HUES48 (cell line): ENCODE measurements around the gene ALDH1A2.
"Not testable (repeated sequence)": the region's sequence is repeated elsewhere in the genome, so short reads cannot be mapped to it uniquely, and the experiment has no call there.

Experiments used
- H3K27ac ChIP-seq: one replicate; pipeline ENCODE4 v1.7.0; 2013; ENCODE audit warnings: low read depth, low read length, inconsistent platforms
- H3K27me3 ChIP-seq: 2 replicates; pipeline ENCODE4 v1.6.1; 2013; ENCODE audit warnings: mild to moderate bottlenecking, low read length; ENCODE audit not compliant: control insufficient read depth, insufficient read depth
- H3K36me3 ChIP-seq: 2 replicates; pipeline ENCODE4 v1.6.1; 2013; ENCODE audit warnings: low read length; ENCODE audit not compliant: control insufficient read depth, insufficient read depth
- H3K4me1 ChIP-seq: 2 replicates; pipeline ENCODE4 v1.6.1; 2013; ENCODE audit warnings: mild to moderate bottlenecking, low read length; ENCODE audit not compliant: control insufficient read depth, insufficient read depth
- H3K4me3 ChIP-seq: 2 replicates; pipeline ENCODE4 v1.5.1; 2013; ENCODE audit warnings: mild to moderate bottlenecking, low read depth, low read length
- H3K9ac ChIP-seq: 2 replicates; pipeline ENCODE4 v1.6.1; 2013; ENCODE audit warnings: mild to moderate bottlenecking, low read depth, low read length, moderate library complexity
- H3K9me3 ChIP-seq: 2 replicates; pipeline ENCODE4 v1.6.1; 2013; ENCODE audit warnings: low read length; ENCODE audit not compliant: control insufficient read depth, insufficient read depth

ALDH1A2 gene

DNA sequence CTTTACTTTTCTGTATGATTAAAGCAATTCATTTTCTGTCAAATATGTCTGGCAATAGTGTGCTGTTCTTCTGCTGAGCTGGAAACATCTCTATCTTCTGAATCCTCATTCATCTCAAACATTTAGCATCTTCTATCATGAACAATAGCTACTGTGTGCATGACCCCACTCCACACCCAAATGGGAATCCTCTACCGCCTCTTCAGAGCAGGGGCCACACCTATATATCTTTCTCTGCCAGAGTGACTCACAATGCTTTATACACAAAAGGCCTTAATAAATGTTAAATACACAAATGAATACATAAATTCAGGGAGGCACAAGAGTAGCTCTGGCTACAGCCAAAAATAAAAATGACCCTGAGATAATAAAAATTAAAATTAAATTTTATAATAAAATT, 8.0 kb downstream of the ALDH1A2 start:
- Histone ChIP-seq H3K4me1 (no peaks in the 10 kb centered on the region), H3K36me3 (no peaks in the 10 kb centered on the region), H3K27ac (no peak overlapping the region), H3K9ac (no peak overlapping the region), H3K9me3 (no peaks in the 10 kb centered on the region), H3K4me3 (no peak overlapping the region), H3K27me3 (peaks cover 83% of the 10 kb centered on the region)

DNA sequence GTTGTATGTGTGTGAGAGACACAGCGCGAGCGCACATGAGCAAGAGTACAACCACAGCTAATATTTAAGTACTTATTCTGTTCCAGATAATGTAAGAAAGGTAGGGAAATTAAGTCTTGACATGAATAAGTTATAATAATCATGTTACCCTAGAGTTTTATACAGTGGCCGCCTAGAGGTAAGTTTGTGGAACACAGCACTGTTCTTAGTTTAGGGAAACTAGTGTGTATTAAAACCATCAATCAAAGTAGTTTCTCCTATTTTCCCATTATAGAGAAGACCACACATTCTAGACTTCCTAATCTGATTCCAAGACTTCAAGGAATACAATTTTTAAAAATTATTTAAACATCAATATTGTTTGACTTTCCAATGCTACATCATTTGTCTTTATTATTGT, 9.5 kb downstream of the ALDH1A2 start:
- peaks cover 74% of the 10 kb centered on the region for H3K27me3 ChIP-seq

DNA sequence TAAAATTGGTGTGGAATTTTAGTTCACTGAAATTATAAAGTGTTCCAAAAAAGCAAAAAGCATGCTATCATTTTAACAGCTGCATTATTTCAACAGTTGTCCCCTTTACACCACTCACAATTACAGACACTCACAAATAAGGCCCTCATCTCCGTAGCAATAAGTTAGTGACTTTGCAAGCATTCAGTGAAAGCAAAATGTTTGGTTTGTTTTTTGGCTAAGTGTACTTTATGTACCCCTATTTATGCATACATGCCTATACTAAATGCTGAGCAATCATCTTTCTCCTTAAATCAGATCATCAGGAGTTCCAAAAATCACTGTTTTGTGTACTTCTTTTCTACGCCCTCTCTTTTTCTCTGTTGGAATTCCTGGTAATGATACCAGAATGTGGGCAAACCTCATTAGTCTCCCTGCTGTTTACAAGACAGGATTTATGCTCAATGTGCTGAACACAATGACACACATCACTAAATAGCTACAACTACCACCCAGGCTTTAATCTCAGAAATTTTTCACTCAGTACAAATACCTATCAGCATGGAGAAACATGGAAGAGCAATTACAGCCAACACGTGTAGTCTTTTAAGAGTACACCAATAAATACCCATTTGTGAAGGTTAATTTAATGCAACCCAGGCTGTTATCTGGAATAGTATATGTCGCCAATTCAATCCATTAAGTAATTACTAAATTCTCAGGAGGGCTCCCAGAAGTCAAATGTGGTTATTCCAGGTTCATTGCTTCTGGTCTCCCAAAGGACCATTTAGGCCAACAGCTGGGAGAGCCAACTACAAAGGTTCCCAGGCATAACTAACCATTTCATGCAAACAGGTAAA, 12.0 kb downstream of the ALDH1A2 start:
- Histone ChIP-seq H3K36me3 (no peaks in the 10 kb centered on the region), H3K9ac (no peak overlapping the region), H3K27me3 (peaks cover 65% of the 10 kb centered on the region), H3K27ac (no peak overlapping the region), H3K4me1 (peaks cover 32% of the 10 kb centered on the region), H3K9me3 (no peaks in the 10 kb centered on the region), H3K4me3 (no peak overlapping the region)

More for the DNA sequence above, 9.5 kb downstream of the ALDH1A2 start:
- no peak overlapping the region for H3K4me3 ChIP-seq
- no peaks in the 10 kb centered on the region for H3K9me3 ChIP-seq
- H3K4me1 ChIP-seq: peaks cover 10% of the 10 kb centered on the region; the same call in 1 of the 2 replicates
- H3K27ac ChIP-seq: no peak overlapping the region
- H3K9ac ChIP-seq: no peak overlapping the region
- H3K36me3 ChIP-seq: no peaks in the 10 kb centered on the region

DNA sequence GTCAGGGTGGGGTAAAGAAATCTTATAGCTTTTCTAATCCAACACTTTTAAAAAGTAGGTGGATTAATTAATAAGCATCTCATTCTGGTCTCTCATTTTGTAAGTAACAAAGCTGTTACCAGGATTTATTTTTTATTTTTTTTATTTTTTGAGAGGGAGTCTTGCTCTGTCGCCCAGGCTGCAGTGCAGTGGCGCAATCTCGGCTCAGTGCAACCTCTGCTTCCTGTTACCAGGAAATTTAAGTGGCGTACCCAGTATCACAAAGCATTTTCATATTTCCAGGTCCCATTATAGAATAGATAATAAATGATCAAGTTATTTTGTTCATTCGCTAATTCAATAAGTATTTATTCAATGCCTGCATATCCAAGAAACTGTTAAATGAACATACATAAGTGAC, 13.2 kb downstream of the ALDH1A2 start:
- Histone ChIP-seq H3K4me3 (no peak overlapping the region), H3K4me1 (peaks cover 32% of the 10 kb centered on the region), H3K27ac (no peak overlapping the region), H3K36me3 (no peaks in the 10 kb centered on the region), H3K9me3 (no peaks in the 10 kb centered on the region), H3K27me3 (peaks cover 73% of the 10 kb centered on the region), H3K9ac (no peak overlapping the region)

- peak overlapping the region; percentile 34; the same call in 1 of the 2 replicates for H3K4me3 ChIP-seq
- peaks cover 32% of the 10 kb centered on the region for H3K4me1 ChIP-seq
- H3K36me3 ChIP-seq: no peaks in the 10 kb centered on the region
- no peaks in the 10 kb centered on the region for H3K9me3 ChIP-seq
- H3K27ac ChIP-seq: peak overlapping the region; percentile 62
- peaks cover 60% of the 10 kb centered on the region for H3K27me3 ChIP-seq
- no peak overlapping the region for H3K9ac ChIP-seq
These were observed 15.8 kb downstream of the ALDH1A2 start for GRCh38 chr15:58049520-58050227.

DNA sequence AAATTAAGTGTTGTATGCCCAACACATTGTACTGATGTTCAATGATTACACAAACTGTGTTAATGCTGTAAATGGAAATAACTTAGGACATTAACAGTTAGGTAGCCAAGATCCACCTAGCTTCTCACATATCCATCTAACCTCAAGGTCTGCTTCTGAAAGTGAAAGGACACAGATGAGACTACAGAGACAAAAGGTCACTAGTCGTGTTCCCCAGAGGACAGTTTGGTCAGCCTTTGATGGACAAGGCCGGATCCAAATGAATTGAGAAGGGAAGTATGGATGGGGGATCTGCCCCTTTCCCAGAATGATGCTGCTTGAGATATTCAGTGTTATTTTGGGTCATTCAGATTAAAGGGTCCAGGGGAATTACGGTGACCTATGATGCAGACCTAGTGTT, 17.2 kb downstream of the ALDH1A2 start:
- Histone ChIP-seq H3K4me1 (peaks cover 32% of the 10 kb centered on the region), H3K9ac (no peak overlapping the region), H3K27ac (no peak overlapping the region), H3K36me3 (no peaks in the 10 kb centered on the region), H3K4me3 (no peak overlapping the region), H3K9me3 (no peaks in the 10 kb centered on the region), H3K27me3 (peaks cover 50% of the 10 kb centered on the region)

DNA sequence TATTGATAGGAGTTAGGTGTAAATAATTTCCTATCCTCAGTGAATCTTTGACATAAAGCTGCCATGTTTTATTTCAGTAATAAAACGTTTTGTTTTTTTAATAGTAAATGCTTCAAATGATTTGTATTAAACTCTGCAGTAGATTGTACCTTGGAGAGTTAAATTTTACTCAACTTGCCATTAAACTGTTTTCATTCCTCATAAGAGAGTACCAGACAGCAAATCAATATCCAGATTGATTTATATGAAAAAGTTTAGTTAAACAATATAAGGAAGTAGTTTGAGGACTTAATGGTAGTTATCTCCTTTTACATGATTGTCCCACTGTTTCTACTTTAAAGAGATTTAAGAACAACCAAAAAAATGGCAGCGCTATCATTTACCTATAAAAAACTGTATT, 18.4 kb downstream of the ALDH1A2 start:
- H3K9me3 ChIP-seq: no peaks in the 10 kb centered on the region
- no peaks in the 10 kb centered on the region for H3K36me3 ChIP-seq
- H3K27ac ChIP-seq: no peak overlapping the region
- H3K4me3 ChIP-seq: no peak overlapping the region
- H3K4me1 ChIP-seq: peaks cover 32% of the 10 kb centered on the region
- peaks cover 49% of the 10 kb centered on the region for H3K27me3 ChIP-seq
- no peak overlapping the region for H3K9ac ChIP-seq

DNA sequence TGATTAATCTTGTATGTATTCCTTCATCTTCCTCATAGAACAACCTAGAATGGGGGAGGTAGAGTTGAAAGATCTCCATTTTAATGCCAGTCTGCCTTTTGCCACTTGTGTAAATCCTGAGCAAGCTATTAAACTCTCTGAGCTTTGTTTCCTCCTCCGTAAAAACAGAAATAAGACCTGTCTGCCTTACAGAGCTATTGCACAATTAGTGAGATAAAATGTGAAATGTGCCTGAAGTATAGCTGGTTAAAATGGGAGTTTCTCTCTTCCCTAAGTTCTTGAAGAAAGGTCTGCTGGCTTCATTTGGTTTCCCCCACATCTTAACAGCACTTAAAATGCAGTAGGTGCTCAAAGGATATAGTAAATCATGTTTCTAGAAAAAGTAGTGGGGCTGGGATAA, 19.0 kb downstream of the ALDH1A2 start:
- H3K4me3 ChIP-seq: no peak overlapping the region
- peaks cover 44% of the 10 kb centered on the region for H3K27me3 ChIP-seq
- H3K27ac ChIP-seq: no peak overlapping the region
- H3K9me3 ChIP-seq: no peaks in the 10 kb centered on the region
- H3K36me3 ChIP-seq: no peaks in the 10 kb centered on the region
- peaks cover 25% of the 10 kb centered on the region for H3K4me1 ChIP-seq
- H3K9ac ChIP-seq: no peak overlapping the region

DNA sequence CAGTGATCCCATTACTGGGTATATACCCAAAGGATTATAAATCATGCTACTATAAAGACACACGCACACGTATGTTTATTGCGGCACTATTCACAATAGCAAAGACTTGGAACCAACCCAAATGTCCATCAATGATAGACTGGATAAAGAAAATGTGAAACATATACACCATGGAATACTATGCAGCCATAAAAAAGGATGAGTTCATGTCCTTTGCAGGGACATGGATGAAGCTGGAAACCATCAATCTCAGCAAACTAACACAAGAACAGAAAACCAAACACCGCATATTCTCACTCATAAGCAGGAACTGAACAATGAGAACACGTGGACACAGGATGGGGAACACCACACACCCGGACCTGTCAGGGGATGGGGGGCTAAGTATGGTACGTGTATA, 20.1 kb downstream of the ALDH1A2 start:
- not testable (repeated sequence) for H3K4me3 ChIP-seq, H3K36me3 ChIP-seq, H3K9ac ChIP-seq, H3K9me3 ChIP-seq, H3K27ac ChIP-seq
- peaks cover 38% of the 10 kb centered on the region for H3K27me3 ChIP-seq
- H3K4me1 ChIP-seq: peaks cover 15% of the 10 kb centered on the region

GRCh38 chr15:58044551-58044950, 21.0 kb downstream of the ALDH1A2 start:
- Histone ChIP-seq H3K36me3 (no peaks in the 10 kb centered on the region), H3K4me3 (no peak overlapping the region), H3K9me3 (no peaks in the 10 kb centered on the region), H3K4me1 (peaks cover 11% of the 10 kb centered on the region; the same call in 1 of the 2 replicates), H3K27me3 (peaks cover 36% of the 10 kb centered on the region), H3K27ac (no peak overlapping the region), H3K9ac (no peak overlapping the region)
